ENCODE data around the gene TOMM5.

Gene TOMM5

GRCh38 chr9:37592108-37592951, at the start of gene TOMM5:
TSS of gene TOMM5 (minus strand) at chr9:37592597. CDS start at chr9:37592532, 65 bp downstream.
- peak; percentile 91 for DNase-seq

- DNase-seq: no peak
Measured at GRCh38 chr9:37641331-37641730, 48.9 kb upstream of the TOMM5 start.

DNA sequence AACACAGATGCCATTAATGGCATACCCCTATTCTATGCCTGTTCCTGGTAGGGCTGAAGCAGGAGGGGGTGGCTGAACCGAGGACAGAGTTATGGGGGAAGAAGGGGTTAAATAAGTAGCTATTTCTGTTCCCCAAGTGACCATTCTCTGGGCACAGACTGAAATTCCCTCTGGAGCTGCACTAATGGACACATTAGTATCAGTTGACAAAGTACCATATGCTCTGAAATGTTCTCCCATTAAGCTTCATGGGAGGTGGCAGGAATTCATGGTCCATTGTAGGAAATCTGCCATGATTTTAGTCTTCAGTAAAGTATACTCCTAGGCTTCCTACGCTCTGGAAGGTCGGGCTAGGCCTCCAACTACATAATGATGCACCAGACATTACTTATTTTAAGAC, 47.8 kb upstream of the TOMM5 start:
- no peak for DNase-seq

DNA sequence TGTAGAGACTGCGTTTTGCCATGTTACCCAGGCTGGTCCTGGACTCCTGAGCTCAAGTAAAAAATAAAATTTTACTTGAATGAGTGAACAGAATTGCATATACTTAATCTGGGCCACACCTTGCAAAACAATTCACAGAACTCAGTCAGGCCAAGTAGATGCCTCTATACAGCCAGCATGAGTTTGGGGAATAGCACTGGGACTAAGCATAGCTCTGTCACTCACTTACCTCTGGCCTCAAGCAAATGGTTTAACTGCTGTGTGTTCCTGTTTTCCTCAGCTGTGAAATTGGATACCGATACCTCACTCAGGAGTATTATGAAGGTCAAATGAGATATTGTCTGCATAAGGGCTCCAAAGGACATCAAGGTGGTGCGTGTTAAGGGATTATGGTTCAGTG, 47.4 kb upstream of the TOMM5 start:
- no peak for DNase-seq

DNA sequence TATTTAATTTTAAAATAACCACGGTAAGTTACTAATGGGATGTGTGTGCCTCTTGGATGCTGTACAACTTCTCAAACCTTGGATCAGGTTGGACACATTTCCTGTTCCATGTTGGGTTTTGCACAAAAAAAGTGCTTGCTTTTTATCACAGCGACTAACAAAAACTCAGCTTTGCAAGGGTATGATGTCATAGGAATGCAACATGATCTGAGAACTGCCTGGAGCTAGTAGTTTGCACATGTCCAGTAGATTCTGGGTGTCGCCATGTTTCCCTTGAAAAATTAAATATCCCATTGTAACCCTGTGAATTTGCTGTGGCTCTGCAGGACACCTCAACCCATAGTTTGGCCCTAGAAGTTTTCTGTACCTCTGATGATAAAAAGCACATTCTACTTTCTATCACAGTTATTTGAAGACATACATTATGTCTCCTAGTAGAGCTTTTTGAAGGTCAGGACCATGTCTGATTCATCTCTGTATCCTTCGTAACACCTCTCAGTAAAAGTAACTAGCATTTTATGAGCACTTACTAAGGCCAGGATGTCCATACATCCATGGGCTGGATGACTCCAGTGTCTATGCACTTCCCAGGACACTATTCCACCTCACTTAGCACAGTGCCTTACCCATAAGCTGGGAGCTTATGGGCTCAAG, 46.8 kb upstream of the TOMM5 start:
- no peak for DNase-seq

DNA sequence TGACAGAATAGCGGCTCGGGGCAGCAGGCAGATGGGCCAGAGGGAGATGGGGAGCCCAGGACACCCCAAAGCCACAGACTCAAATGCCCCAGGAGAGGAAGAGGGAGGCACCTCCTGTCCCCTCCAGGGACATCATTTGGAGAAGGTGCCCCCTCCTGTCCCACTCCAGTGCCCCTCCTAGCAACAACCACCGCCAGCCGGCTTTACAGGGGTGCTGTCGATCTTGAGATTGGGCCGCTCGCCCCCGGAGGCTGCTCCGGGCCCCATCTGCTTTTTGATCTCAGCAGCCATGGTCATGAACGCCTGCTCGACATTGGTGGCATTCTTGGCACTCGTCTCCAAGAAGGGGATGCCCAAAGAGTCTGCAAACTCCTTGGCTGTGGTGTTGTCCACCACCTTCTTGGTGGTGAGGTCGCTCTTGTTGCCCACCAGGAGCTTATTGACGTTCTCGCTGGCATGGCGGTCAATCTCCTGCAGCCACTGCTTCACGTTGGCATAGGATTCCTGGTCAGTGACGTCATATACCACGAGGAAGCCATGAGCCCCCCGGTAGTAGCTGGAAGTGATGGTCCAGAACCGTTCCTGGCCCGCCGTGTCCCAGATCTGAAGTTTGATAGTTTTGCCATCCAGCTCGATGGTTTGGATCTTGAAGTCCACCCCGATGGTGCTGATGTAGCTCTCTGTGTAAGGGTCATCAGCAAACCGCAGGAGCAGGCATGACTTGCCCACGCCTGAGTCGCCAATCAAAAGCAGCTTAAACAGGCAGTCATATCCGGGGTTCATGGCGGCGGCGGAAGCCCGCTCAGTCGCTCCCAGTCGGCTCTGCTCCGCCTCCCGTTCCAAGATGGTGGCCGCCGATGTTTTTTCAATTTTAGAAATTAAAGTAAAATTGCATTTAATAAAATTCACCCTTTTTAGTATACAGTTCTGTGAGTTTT, 44.4 kb upstream of the TOMM5 start:
- no peak for DNase-seq

- DNase-seq: no peak
Measured at GRCh38 chr9:37635808-37636207, 43.4 kb upstream of the TOMM5 start.

- DNase-seq: no peak
Measured at GRCh38 chr9:37632479-37632878, 40.1 kb upstream of the TOMM5 start.

GRCh38 chr9:37626708-37627292, 34.4 kb upstream of the TOMM5 start:
- no peak for DNase-seq

DNA sequence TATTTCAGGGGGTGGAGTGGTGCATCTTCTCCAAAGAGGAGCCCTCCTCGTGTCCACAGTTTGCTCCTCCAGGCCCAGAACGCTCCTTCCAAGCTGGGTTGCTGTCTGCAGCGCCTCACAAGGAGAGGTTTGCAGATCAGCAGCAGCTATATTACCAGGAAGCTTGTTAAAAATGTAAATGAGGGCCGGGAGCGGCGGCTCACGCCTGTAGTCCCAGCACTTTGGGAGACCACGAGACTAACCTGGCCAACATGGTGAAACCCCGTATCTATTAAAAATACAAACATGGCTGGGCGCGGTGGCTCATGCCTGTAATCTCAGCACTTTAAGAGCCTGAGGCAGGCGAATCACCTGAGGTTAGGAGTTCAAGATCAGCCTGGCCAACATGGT, 33.4 kb upstream of the TOMM5 start:
- no peak for DNase-seq

DNA sequence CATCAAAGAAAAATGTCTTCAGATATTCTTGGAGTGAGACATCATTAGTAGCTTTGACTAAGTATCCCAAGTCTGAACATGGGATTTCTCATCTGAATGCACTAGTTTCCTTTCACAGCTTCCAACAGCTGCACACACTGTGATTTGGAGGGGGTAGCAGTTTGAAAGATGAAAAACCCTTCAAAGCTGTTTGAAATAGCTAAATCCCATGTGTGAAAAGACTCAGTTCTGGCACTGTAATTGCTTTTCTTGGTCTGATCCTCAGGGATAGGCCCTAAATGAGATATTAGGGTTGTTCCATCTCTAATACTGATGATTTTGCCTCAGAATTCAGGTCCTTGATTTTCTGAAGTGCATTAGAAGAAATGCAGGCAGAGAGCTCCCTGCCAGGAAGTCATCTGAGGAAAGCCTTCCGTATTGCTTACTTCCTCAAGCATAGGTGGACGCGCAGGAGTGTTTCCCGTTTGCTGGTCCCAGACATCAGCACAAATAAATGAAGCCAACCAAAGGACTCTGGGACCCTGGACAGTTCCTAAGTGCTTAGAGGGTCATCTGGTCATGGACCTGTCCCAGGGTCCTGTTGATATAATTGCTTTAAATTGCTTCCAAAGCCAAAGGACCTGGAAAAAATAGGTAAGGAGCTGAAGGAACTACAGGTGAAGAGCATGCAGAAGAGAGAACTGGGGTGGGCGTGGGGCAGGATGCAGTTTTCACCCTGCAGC, 32.8 kb upstream of the TOMM5 start:
- no peak for DNase-seq

DNA sequence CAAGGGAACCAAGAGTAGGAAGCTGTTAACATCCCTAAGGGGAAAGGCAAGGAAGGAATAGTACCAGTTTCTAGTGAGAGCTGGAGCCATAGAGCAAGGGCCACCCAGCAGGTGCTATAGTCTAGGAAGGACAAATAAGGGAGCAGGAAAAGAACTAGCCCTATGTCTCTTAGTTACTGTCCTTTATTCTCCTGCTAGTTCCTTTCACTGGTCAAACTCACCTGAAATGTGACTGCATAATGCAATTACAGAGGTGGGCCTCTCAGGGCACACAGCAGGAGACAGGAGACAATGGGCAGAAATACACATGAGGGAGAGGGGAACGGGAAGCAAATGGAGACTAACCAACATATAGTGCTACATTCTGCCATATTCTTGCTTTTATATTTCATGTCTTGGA, 31.7 kb upstream of the TOMM5 start:
- no peak for DNase-seq

- no peak for DNase-seq
Measured at GRCh38 chr9:37623267-37623666, 30.9 kb upstream of the TOMM5 start.

- no peak for DNase-seq
Measured at GRCh38 chr9:37622462-37622861, 30.1 kb upstream of the TOMM5 start.

DNA sequence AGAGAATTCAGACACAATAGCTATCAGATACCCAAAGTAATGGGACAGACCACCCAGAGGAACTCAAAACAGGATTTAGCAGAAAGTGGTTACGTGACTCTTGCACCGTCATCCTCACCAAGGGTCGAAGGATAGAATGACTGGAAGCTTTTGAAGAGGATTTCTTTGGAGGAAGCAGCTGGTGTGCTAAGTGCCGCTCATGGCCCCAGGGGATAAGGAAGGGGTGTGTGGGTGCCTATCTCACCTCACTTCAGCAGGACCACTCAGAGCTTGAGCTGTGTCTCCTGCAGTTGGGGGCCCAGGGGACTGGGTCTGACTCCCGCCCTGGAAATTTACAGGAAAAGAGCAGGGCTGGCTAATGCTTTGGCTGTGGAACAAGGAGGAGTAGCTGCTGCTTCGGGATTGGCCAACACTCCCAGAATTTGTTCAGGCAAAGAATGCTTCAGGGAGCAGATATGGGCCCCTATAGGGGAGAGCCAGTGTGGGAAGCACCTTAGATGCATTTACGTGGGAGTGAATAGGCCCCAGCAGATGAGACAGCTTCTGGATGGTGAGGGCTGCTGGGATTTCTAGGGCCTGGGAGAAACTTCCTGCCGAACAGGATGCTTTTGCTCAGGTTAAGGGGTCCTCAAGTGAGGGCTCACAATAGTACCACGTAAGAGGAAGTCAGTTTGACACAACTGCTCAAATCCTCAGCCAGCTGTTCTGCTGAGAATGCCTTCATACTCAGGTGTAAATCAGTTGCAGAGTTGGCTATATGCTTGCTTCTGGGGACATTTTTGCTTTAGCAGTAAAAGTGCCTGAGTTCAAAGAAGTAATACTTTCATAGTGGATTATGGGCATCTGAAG, 29.1 kb upstream of the TOMM5 start:
- no peak for DNase-seq

GRCh38 chr9:37620396-37620795, 28.0 kb upstream of the TOMM5 start:
- no peak for DNase-seq

DNA sequence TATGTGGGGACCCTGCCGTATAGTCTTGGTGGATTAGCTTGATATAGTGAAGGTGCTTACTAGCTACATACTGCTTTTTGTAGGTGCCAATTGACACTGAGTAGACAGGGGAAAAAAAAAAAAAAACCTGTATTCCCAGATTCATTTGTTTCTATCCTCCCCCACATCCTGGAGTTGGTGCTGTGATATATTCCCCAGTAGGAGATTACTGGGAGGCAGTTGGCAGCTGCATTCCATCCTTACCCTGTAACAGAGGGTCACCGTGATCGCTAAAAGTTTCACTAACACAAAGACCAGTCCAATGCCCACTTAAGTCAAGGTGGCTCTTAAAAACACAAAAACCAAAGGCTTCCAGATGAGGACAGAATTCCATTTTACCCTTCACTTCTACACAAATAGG, 27.4 kb upstream of the TOMM5 start:
- DNase-seq: no peak

- DNase-seq: no peak
Measured at GRCh38 chr9:37618817-37619216, 26.4 kb upstream of the TOMM5 start.

GRCh38 chr9:37617832-37618231, 25.4 kb upstream of the TOMM5 start:
- no peak for DNase-seq

DNA sequence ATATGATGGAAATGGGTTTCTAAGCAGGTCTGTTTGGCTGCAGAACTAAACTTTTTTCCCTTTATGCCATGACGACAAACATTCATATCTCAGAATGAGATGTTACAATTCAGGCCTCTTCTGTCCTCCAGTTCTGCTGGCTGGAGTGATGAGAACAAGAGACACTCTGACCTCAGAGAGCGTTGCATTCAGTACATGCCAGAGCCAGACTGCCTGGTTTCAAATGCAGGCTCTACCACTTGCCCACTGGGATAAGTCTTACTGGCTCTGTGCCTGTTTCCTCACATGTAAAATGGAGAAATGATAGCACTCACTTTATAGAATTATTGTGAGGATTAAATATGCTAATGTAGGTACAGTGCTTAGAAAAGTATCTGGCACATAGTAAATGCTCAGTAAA, 24.8 kb upstream of the TOMM5 start:
- no peak for DNase-seq

GRCh38 chr9:37611961-37612360, 19.6 kb upstream of the TOMM5 start:
- DNase-seq: no peak
